GM18951 (cell line): ENCODE measurements around the gene RAB40B.

ENCODE experiments used
- POLR2A ChIP-seq: IDR thresholded peaks from 4 replicates; pipeline ENCODE4 v1.6.1; 2011; ENCODE audit warnings: mild to moderate bottlenecking; ENCODE audit not compliant: insufficient read length, insufficient read depth; ENCODE audit errors: extremely low read depth
- in situ Hi-C: fragments of 300-500 bp; cut with MboI; formaldehyde crosslinking; loops from one replicate; pipeline ENCODE4 v1.12.0; 2022; ENCODE audit warnings: low sequenced_read_pairs, mixed read lengths, inconsistent platforms; ENCODE audit not compliant: unreplicated experiment

The RAB40B gene

DNA sequence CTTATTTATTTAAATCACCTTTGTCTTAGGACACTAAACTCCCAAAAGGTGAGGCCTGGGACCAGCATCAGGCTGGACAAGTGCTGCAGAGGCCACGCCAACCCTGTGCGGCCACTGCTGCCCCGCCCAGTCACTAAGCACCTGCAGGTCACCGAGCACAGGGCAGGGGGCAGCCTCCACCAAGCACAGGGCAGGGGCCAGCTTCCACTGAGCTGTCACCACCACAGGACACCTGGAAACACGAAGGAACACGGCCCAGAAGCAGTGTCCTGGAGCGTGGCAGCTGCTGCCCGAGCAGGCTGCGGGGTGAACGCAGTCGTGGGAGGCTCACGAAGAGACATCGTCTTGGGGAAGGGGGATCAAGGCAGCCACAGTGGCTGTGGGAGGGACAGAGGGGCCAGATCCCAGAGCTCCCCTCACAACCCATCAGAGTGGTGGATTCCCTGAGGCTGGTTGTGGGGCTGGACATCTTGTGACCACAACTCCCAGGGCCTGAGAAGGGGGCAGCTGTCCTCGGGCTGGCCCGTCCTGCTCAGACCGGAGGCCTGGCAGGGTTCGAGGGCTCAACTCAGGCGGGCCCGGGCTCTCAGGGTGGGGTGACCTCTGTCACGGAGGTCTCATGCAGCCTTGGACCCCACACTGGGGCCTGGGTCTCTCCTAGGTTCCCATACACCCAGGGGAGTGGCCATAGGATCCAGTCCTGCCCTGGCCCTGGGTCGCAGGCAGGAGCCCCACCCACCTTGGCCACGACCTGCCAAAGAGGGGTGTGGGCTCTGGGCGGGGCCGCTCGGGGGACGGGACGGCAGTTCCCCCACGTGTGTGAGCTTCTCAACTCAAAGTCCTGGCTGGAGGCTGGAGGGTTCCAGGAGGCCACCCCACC lies 18.7 kb downstream of the RAB40B start:
- TF ChIP-seq POLR2A, result no peak
- in situ Hi-C loops, result loop anchor here (10.0 kb wide), 1 partner anchor 95 kb away; no protein-coding TSS in a partner anchor

DNA sequence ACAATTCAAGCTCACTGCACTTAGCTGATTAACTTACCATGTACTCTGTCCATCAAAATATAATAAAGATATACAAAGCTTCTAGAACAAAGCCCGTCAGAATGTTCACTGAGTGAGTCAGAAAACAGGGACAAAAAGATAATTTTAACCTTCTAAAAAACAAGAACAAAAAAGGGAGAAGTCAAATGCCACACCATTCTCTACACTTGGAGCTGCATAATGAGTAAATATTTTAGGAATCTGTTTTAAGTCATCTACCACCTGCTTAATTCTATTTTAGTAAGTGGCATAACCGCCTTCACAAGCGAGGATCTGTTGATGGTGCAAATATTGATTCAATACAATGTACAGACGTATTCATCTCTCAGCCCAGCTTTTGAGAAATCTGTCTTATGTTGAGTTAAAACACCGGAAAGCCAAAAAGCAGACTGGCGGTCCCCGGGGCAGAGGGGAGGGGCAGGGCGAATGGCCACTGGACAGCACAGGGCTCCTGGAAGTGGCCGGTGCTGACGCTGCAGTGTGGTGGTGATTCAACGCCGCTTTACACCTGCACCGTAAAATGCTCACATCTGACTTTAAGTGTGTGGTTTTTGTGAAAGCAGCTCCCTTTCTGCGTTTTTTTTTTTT lies 20.1 kb downstream of the RAB40B start:
- in situ Hi-C loops, result no loop called here
- TF ChIP-seq POLR2A, result no peak

DNA sequence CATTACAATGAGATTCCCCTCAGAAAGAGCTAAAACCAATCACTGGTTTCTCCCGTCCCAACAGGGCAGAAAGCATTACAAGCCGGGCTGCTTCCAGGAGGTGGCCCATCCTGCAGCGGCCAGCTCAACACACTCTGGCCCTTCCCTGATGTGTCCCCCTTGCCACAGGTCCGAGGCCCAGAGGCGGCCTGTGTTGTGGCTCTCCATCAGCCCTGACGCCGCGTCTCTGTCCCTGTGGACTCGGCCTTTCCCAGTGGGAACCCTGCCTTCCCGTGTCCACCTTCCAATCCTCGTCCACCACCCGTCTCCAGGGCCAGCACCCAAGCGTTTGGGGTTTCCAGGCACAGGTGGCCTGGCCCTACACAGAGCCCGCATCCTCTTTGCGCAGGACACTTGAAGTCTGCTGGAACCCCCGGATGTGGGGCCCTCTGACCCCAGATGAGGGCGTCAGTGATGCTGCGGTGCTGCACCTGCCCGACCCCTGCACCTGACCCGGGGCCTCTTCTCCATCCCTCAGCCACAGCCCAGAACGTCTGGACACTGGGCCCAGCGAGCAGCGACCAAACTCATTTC lies 21.1 kb downstream of the RAB40B start:
- in situ Hi-C loops, result no loop called here
- TF ChIP-seq POLR2A, result no peak

DNA sequence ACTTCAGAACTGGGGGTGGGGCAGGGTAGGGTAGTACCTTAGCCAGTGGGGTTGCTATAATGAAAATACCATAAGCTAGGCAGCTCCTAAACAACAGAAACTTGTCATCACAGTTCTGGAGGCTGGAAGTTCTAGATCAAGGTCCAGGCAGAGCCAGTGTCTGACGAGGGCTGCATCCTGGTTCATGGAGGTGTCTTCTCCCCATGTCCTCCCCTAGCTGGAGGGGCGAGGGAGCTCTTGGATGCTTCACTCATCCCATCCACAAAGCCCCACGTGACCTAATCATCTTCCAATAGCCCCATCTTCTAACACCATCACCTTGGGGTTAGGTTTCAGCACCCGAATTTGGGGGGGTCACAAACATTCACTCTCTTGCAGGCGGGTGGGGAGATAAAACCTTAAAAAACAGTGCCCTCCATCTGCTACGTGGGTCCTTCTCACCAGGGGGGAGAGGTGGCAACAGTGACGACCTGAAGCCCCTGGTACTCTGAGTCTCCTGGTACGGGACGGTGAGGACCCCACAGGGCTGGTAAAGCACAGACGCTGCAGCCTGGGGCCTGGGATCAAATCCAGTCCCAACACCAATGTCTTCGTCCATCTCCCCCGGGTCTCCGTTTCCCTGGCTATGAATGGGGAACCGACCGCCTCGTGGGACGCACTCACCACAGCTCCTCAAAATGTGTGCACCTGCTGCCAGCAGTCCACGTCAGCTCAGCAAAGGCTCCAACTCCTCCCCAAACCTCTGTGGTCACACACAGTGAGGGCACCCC lies 22.8 kb downstream of the RAB40B start:
- TF ChIP-seq POLR2A, result no peak
- in situ Hi-C loops, result no loop called here

DNA sequence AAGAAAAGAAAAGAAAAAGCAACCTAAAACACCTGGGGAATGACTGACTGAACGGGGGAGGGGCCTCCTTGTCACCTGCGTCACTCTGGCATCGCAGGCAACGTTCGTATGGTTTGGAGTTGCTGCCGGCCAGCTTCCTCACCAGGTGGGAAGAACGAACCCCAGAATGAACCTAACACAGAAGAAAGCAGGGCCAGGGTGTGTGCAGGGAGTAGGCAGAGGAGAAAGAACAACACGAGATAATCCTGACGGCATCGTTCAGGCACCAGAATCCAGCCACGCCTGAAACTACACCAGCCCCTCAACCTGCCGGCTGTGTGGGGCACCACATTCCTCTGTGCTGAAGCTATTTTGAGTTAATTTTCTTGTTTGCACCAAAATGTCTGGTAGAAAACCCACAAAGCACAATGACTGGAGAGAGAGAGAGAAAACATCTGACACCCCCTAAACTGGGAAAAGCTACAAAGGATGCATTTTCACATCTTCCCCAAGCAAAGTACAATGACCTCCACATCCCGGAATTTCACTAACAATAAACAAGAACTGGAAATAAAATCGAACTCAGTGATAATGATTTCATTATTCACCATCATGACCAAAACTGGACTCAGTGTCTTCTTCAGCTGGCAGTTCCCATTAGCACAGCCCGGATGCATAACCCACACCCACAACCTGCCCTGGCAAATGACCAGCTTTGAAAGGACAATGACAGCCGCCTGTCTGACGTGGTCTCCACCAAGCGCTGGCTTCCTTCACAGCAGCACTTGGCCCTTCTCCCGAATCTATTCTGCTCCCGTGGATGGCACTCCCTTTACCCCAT lies 23.6 kb downstream of the RAB40B start:
- TF ChIP-seq POLR2A, result no peak
- in situ Hi-C loops, result no loop called here

DNA sequence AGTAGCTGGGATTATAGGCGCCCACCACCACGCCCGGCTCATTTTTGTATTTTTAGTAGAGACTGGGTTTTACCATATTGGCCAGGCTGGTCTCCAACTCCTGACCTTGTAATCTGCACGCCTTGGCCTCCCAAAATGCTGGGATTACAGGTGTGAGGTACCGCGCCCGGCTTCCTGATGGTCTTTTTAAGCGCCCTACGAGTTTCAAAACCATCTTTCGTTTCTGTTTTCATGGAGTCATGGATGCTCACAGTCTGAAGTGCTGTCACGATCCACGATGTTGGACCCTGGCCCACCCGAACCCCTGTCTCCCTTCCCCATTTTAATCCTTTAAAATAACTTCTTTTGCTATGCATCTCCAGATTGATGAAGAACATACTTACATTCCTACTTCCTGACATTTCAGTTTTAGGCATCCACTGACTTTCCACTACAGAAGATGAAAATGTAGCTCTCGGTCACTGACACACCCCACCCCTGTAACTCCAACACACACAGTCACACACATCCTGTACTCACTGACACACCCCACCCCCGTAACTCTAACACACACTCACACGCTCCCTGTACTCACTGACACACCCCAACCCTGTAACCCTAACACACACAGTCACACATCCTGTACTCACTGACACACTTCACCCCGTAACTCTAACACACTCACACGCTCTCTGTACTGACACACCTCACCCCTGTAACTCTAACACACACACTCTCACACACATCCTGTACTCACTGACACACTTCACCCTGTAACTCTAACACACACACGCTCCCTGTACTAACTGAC lies 27.6 kb downstream of the RAB40B start:
- no peak for TF ChIP-seq POLR2A
- in situ Hi-C loops, result no loop called here

DNA sequence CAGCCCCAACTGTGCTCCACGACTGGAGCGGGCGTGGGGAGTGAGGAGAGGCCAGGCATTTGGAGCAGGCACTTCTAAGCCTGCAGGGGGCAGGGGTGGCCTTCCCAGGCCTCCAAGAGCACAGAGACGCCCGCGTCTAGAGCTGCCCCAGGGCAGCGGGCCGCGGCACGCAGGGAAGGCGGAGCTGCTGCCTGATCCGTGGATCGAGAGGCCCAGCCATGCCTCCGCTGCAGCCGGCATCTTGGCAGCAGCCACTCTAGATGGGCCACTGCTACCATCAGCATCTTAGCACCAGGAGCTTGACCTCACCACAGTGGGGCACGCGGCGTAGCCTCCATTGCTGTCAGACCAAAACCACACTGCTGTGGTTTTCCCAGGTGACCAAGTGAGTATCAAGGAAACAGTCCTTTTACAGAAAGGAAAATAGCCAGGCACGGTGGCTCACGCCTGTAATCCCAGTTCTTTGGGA lies 29.8 kb downstream of the RAB40B start:
- TF ChIP-seq POLR2A, result no peak
- in situ Hi-C loops, result loop anchor here (10.0 kb wide), 1 partner anchor 96 kb away; no protein-coding TSS in a partner anchor

DNA sequence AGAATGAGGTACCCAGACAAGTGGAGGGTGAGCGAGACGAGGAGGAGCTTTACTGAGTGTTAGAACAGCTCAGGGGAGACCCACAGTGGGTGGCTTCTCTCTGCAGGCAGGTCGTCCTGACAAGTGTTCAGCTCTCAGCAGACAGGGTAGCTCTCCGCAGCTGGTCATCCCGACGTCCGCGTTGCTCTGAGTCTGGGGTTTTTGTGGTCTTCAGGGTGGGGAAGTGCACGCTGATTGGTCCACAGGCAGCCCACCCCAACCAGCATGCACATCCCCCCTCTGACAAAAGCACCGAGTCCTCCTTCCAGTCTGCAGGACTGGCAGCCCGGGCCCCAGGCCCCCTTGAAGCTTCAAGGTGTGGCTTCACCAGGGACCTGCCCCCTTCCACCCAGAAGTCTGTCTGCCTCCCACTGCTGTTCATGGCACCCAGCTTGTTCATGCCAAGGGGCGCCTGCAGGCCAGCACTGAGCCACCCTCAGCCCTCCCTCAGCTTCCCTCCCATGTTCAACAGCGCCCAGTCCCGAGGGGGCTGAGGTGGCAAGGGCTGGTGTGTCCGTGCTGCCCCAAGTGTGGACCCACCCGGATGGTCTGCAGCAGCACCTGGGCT lies 30.4 kb downstream of the RAB40B start:
- TF ChIP-seq POLR2A, result no peak

DNA sequence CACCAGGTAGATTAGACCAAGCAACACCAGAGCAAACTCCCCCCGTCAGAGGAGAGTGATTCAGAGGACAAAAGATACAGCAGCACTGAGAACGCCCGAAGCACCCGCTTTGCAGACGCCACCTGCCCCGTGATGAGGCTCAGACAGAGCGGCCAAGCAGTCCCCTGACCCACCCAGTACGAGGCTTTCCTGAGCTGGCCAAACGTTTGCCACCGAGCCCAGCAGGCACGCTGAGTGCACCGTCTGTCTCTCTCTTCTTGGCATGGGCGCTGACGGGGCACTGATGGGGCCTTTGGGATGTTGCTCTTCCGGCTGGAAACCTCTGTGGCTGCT lies 30.9 kb downstream of the RAB40B start:
- no peak for TF ChIP-seq POLR2A
- in situ Hi-C loops, result loop anchor here (10.0 kb wide), 1 partner anchor 97 kb away; no protein-coding TSS in a partner anchor

More for the DNA sequence above, 30.4 kb downstream of the RAB40B start:
- in situ Hi-C loops, result loop anchor here (10.0 kb wide), 1 partner anchor 97 kb away; no protein-coding TSS in a partner anchor

DNA sequence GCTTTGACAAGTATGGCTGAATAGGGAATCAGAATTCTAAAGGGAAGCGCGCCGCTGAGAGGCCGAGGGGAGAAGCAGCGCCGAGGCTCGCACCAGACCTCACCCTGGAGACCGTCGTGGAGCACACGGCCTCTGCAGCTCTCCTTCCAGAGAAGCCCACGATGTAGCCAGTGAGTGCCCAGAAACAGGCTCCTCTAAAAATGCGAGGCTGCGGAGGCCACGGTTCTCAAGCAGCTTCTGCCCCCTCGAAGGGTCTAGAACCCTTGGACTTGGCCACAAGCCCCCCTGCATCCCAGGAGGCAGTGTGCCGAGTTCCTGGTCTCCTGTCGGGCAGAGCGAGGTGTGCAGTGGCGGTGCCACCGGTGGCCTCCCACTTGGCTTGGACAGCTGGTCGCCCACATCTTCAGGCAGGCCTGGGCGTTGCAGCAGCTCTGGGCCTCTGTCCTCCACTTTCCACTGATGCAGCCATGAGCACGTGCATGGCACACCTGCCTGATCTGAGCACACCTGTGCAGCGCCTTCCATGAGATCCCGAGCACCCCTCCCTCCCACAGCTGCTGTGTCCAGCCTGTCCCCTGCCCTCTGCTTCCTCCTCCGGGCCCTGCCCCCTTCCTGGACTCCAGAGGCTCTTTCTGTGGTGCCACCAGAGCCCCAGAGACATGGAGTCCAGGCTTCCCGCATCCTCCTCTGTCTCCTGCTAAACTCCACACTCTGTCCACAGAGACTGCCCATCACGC lies 31.4 kb downstream of the RAB40B start:
- TF ChIP-seq POLR2A, result no peak
- in situ Hi-C loops, result loop anchor here (10.0 kb wide), 1 partner anchor 98 kb away; no protein-coding TSS in a partner anchor
